Adrenal gland (tissue), 12 donors: ENCODE data around the gene DOCK1. TPM values are rescaled to one million over a fixed set of nuclear protein-coding genes. Genes with fewer than 3 reads are reported as not detected.

Experiments
- DNase-seq, 7 donors: peaks; one replicate each; pipeline ENCODE4 v3.0.0-alpha.2; 2019 to 2020
- H3K27ac ChIP-seq, 5 donors: fragments of 200-600 bp; sonication (generic) in 4 of 5; 1 replicate in 3 of 5; 2 replicates in 2 of 5; pipeline versions ENCODE4 v1.5.1 to v1.8.0; 2016 to 2020; ENCODE audit warnings: mild to moderate bottlenecking in 1 of 5
- H3K27me3 ChIP-seq: fragments of 200-600 bp; 2 replicates; pipeline ENCODE4 v1.8.0; 2021
- H3K36me3 ChIP-seq, 2 donors: fragments of 200-600 bp; replicated peaks in 1 of 2; 1 replicate in 1 of 2; 2 replicates in 1 of 2; pipeline versions ENCODE4 v1.5.1 to v1.8.0; 2018 to 2022
- H3K4me1 ChIP-seq, 2 donors: fragments of 200-600 bp; replicated peaks in 1 of 2; 1 replicate in 1 of 2; 2 replicates in 1 of 2; pipeline versions ENCODE4 v1.5.1 to v1.8.0; 2018 to 2021
- H3K4me3 ChIP-seq, 4 donors: fragments of 200-600 bp; sonication (generic) in 3 of 4; one replicate each; pipeline ENCODE4 v1.5.1; 2016 to 2018
- H3K9me3 ChIP-seq, 3 donors: fragments of 200-600 bp; sonication (generic) in 1 of 3; replicated peaks in 1 of 3; 1 replicate in 2 of 3; 2 replicates in 1 of 3; pipeline versions ENCODE4 v1.5.1 to v1.8.0; 2016 to 2021
- CTCF ChIP-seq, 6 experiments: fragments of 450-650 bp in 4 of 6; fragments of 200-600 bp in 2 of 6; sonication (generic) in 1 of 6; IDR thresholded peaks; 1 replicate in 5 of 6; 2 replicates in 1 of 6; pipeline versions ENCODE4 v1.5.1 to v1.8.0; 2016 to 2021; ENCODE audit warnings: antibody characterized with exemption in 6 of 6, mild to moderate bottlenecking in 2 of 6, moderate library complexity in 1 of 6
- POLR2A ChIP-seq, 2 donors: fragments of 450-650 bp; IDR thresholded peaks; one replicate each; pipeline ENCODE4 v1.6.1; 2017; ENCODE audit warnings: antibody characterized with exemption in 2 of 2, mild to moderate bottlenecking in 2 of 2, moderate library complexity in 1 of 2
- WGBS, 4 donors: extraction: QIAGEN DNeasy Blood & Tissue Kit in 2 of 4; methylation state at CpG; one replicate each; pipeline versions ENCODE4 v1.1.5 to v1.1.7; 2013 to 2017; 5-methylcytosine and 5-hydroxymethylcytosine counted together
- intact Hi-C, 2 donors: fragments of 100-400 bp; cut with DNase I; formaldehyde crosslinking; loops; one replicate each; pipeline versions ENCODE4 v1.14.1 to v1.15.0; 2022 to 2023
- polyA plus RNA-seq, 3 donors: library from polyadenylated mRNA; stranded (reverse); fragments of 200-250 nt in 2 of 3; fragments of 350-450 nt in 1 of 3; fragmentation: Illumina TruSeq in 1 of 3; extraction: RNeasy Lipid Tissue Mini Kit (QIAGEN cat#74804) in 1 of 3; gene quantifications; one replicate each; pipeline ENCODE4 v1.2.3, GENCODE V29; 2013 to 2014
- total RNA-seq, 9 donors: library from RNA; depleted of rRNA in 4 of 9; stranded (reverse); fragments of >200 nt in 4 of 9; fragments of 120-200 nt in 1 of 9; fragmentation: NEBNext Ultra II Directional in 1 of 9; extraction: Animal tissue kit (Norgen Biotek cat#: 25700) in 1 of 9; gene quantifications; one replicate each; pipeline versions ENCODE4 v1.1.0 to v1.2.4, GENCODE V29; 2013 to 2023
- donor health status: healthy with polysubstance abuse.
- donor health status: Bipolar disorder and iron deficiency.
- donor health status: DM: yes; HTN: yes; CAD: no.
- donor health status: DM: no; HTN: no; CAD: no.
- donor health status: DM: no; HTN: no; CAD: no.
- donor health status: DM: yes; HTN: yes; CAD: no.

Gene DOCK1
- total and polyA plus RNA-seq, 12 donors = 8.1 to 30.4 (median 21.6) TPM

GRCh38 chr10:127020260-127020659 lies 115.0 kb downstream of the DOCK1 start:
- Histone ChIP-seq H3K27me3 (no peaks in the 10 kb centered on the region), H3K4me1 (no peaks in the 10 kb centered on the region), H3K36me3 (peaks cover 0 to 4% of the 10 kb centered on the region in 2 donors), H3K27ac (no peak overlapping the region), H3K4me3 (no peak overlapping the region), H3K9me3 (no peaks in the 10 kb centered on the region)
- intact Hi-C loops = no loop called here
- no peak for DNase-seq
- 90 to 99% (median 97%) methylated on average over 3 of the region's 3 CpGs for WGBS, 4 donors
- TF ChIP-seq CTCF (IDR thresholded peaks at IDR 0.05) (no peak), POLR2A (IDR thresholded peaks at IDR 0.05) (no peak)

- H3K36me3 ChIP-seq = peaks cover 0 to 4% of the 10 kb centered on the region in 2 donors
- 91 to 95% (median 94%) methylated on average over 6 of the region's 6 CpGs for WGBS, 4 donors
Observed at GRCh38 chr10:127021801-127022200, 116.6 kb downstream of the DOCK1 start.

GRCh38 chr10:127024685-127025435 lies 119.6 kb downstream of the DOCK1 start:
- Histone ChIP-seq H3K4me3 (no peak overlapping the region), H3K9me3 (no peaks in the 10 kb centered on the region), H3K4me1 (no peaks in the 10 kb centered on the region), H3K27ac (no peak overlapping the region), H3K36me3 (peaks cover 0 to 18% of the 10 kb centered on the region in 2 donors), H3K27me3 (no peaks in the 10 kb centered on the region)
- TF ChIP-seq CTCF (IDR thresholded peaks at IDR 0.05) = no peak
- intact Hi-C loops = no loop called here
- WGBS, 4 donors = 85 to 92% (median 91%) methylated on average over 13 of the region's 13 CpGs
- DNase-seq = peak in 1 of 7 donors; percentile 5

More at GRCh38 chr10:127021801-127022200, 116.6 kb downstream of the DOCK1 start:
- TF ChIP-seq POLR2A (IDR thresholded peaks at IDR 0.05) = no peak
- no peak for TF ChIP-seq CTCF (IDR thresholded peaks at IDR 0.05)
- Histone ChIP-seq H3K4me3 (no peak overlapping the region), H3K9me3 (no peaks in the 10 kb centered on the region), H3K27ac (no peak overlapping the region), H3K4me1 (no peaks in the 10 kb centered on the region), H3K27me3 (no peaks in the 10 kb centered on the region)
- no peak for DNase-seq
- intact Hi-C loops = no loop called here

- H3K4me3 ChIP-seq = no peak overlapping the region
- WGBS, 4 donors = 93 to 100% (median 96%) methylated on average over 3 to 9 of the region's 9 CpGs
- no peaks in the 10 kb centered on the region for H3K4me1 ChIP-seq
- TF ChIP-seq POLR2A (IDR thresholded peaks at IDR 0.05) (no peak), CTCF (IDR thresholded peaks at IDR 0.05) (no peak)
- H3K27me3 ChIP-seq = no peaks in the 10 kb centered on the region
- no peak overlapping the region for H3K27ac ChIP-seq
- intact Hi-C loops = no loop called here
- DNase-seq = peak in 1 of 7 donors; percentile 24
- H3K9me3 ChIP-seq = no peaks in the 10 kb centered on the region
- peaks cover 0 to 27% of the 10 kb centered on the region in 2 donors for H3K36me3 ChIP-seq
Observed at GRCh38 chr10:127027786-127028185, 122.6 kb downstream of the DOCK1 start.
